Measurements from ENCODE around the gene VSIG2.

The VSIG2 gene

DNA sequence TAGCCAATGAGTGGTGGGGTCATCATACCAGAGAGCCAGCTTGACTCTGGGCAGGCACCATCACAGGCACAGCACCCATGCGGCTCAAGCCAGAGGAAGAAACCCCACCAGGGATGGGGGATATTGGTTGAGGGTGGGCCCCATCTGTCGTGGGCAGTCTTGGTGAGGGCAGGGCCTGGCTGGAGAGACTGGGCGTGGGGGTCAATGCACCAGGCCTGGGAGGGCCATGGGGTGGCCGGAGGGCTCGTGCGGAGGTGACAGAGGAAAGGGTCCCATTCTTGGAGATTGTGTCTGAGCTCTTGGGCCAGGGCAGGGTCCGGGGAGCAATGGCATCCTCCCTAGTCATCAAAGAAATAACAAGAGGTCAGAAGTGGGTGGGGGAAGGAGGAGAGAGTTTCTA lies 1.6 kb upstream of the VSIG2 start:
- H3K4me2 ChIP-seq, result no peak overlapping the region
- H2AFZ ChIP-seq (ENCODE audit: low read depth), result no peak overlapping the region
- no peaks in the 10 kb centered on the region for H3K27me3 ChIP-seq (ENCODE audit: insufficient read depth, low read depth)
- no peaks in the 10 kb centered on the region for H3K4me1 ChIP-seq (ENCODE audit: low read depth, poor library complexity, severe bottlenecking)
- no peaks in the 10 kb centered on the region for H3K79me2 ChIP-seq (ENCODE audit: insufficient read depth, low read depth)
- H3K36me3 ChIP-seq (ENCODE audit: insufficient read depth), result no peaks in the 10 kb centered on the region
- no peak overlapping the region for H3K4me3 ChIP-seq (IDR thresholded peaks at IDR 0.05; ENCODE audit: insufficient read depth, low read depth, low read length)
- H3K9ac ChIP-seq, result no peak overlapping the region
- H3K27ac ChIP-seq, result no peak overlapping the region
- TF ChIP-seq, protein P1, sequence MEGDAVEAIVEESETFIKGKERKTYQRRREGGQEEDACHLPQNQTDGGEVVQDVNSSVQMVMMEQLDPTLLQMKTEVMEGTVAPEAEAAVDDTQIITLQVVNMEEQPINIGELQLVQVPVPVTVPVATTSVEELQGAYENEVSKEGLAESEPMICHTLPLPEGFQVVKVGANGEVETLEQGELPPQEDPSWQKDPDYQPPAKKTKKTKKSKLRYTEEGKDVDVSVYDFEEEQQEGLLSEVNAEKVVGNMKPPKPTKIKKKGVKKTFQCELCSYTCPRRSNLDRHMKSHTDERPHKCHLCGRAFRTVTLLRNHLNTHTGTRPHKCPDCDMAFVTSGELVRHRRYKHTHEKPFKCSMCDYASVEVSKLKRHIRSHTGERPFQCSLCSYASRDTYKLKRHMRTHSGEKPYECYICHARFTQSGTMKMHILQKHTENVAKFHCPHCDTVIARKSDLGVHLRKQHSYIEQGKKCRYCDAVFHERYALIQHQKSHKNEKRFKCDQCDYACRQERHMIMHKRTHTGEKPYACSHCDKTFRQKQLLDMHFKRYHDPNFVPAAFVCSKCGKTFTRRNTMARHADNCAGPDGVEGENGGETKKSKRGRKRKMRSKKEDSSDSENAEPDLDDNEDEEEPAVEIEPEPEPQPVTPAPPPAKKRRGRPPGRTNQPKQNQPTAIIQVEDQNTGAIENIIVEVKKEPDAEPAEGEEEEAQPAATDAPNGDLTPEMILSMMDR (conservative IDR thresholded peaks at IDR 0.05; ENCODE audit: low read depth, low read length), result no peak
- no peaks in the 10 kb centered on the region for H4K20me1 ChIP-seq (ENCODE audit: insufficient read depth)

DNA sequence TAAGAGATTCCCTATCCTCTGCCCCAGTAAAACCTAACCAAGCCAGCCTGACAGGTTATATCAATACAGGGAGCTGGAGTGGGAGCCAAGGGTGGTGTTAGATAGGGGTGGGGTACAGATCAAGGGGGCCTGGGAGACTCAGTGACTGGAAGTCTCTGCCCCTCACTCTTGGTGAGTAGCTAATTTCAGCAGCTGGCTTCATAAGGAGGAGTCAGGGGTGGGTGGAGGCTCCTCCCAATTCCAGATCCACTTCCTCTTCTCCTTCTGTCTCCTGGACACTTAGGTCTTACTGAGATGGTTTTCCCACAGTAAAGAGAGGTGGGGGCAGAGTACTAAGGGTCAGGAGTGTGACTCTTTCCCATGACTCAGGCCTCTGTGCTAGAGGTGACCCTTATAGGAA lies 1.1 kb upstream of the VSIG2 start:
- Histone ChIP-seq H3K27ac (no peak overlapping the region), H3K36me3 (ENCODE audit: insufficient read depth) (no peaks in the 10 kb centered on the region), H3K79me2 (ENCODE audit: insufficient read depth, low read depth) (no peaks in the 10 kb centered on the region), H3K9ac (no peak overlapping the region), H4K20me1 (ENCODE audit: insufficient read depth) (no peaks in the 10 kb centered on the region), H2AFZ (ENCODE audit: low read depth) (no peak overlapping the region), H3K4me3 (IDR thresholded peaks at IDR 0.05; ENCODE audit: insufficient read depth, low read depth, low read length) (no peak overlapping the region), H3K4me2 (no peak overlapping the region), H3K4me1 (ENCODE audit: low read depth, poor library complexity, severe bottlenecking) (no peaks in the 10 kb centered on the region), H3K27me3 (ENCODE audit: insufficient read depth, low read depth) (no peaks in the 10 kb centered on the region)
- TF ChIP-seq, protein P1 (conservative IDR thresholded peaks at IDR 0.05; ENCODE audit: low read depth, low read length), result no peak

GRCh38 chr11:124752471-124753102 lies 532 bp upstream of the VSIG2 start:
- Histone ChIP-seq H3K4me3 (IDR thresholded peaks at IDR 0.05; ENCODE audit: insufficient read depth, low read depth, low read length) (no peak overlapping the region), H3K36me3 (ENCODE audit: insufficient read depth) (no peaks in the 10 kb centered on the region), H3K27ac (no peak overlapping the region), H3K79me2 (ENCODE audit: insufficient read depth, low read depth) (no peaks in the 10 kb centered on the region), H4K20me1 (ENCODE audit: insufficient read depth) (no peaks in the 10 kb centered on the region), H3K4me2 (no peak overlapping the region), H3K4me1 (ENCODE audit: low read depth, poor library complexity, severe bottlenecking) (no peaks in the 10 kb centered on the region), H2AFZ (ENCODE audit: low read depth) (no peak overlapping the region), H3K9ac (no peak overlapping the region), H3K27me3 (ENCODE audit: insufficient read depth, low read depth) (no peaks in the 10 kb centered on the region)
- TF ChIP-seq, protein P1 (conservative IDR thresholded peaks at IDR 0.05; ENCODE audit: low read depth, low read length), result no peak

GRCh38 chr11:124751391-124751740 lies 689 bp downstream of the VSIG2 start:
- Histone ChIP-seq H3K27ac (no peak overlapping the region), H3K4me1 (ENCODE audit: low read depth, poor library complexity, severe bottlenecking) (no peaks in the 10 kb centered on the region), H3K4me2 (no peak overlapping the region), H3K27me3 (ENCODE audit: insufficient read depth, low read depth) (no peaks in the 10 kb centered on the region), H3K79me2 (ENCODE audit: insufficient read depth, low read depth) (no peaks in the 10 kb centered on the region), H2AFZ (ENCODE audit: low read depth) (no peak overlapping the region), H3K9ac (no peak overlapping the region), H3K4me3 (IDR thresholded peaks at IDR 0.05; ENCODE audit: insufficient read depth, low read depth, low read length) (no peak overlapping the region), H4K20me1 (ENCODE audit: insufficient read depth) (no peaks in the 10 kb centered on the region), H3K36me3 (ENCODE audit: insufficient read depth) (no peaks in the 10 kb centered on the region)
- TF ChIP-seq, protein P1 (conservative IDR thresholded peaks at IDR 0.05; ENCODE audit: low read depth, low read length), result no peak

Data from KMS-11 (cell line).